IPS-18a (cell line): ENCODE measurements around the gene SNAPC1.

Experiments used
- H3K27ac ChIP-seq: one replicate; pipeline ENCODE4 v1.5.1; 2013; ENCODE audit warnings: low read length
- H3K27me3 ChIP-seq: one replicate; pipeline ENCODE4 v1.6.1; 2013; ENCODE audit warnings: mild to moderate bottlenecking, low read length; ENCODE audit not compliant: control insufficient read depth, insufficient read depth
- H3K36me3 ChIP-seq: one replicate; pipeline ENCODE4 v1.6.1; 2013; ENCODE audit warnings: low read depth, low read length; ENCODE audit not compliant: control insufficient read depth
- H3K4me1 ChIP-seq: one replicate; pipeline ENCODE4 v1.6.1; 2013; ENCODE audit warnings: low read depth, low read length; ENCODE audit not compliant: control insufficient read depth
- H3K4me3 ChIP-seq: one replicate; pipeline ENCODE4 v1.5.1; 2013; ENCODE audit warnings: low read length
- H3K9ac ChIP-seq: one replicate; pipeline ENCODE4 v1.6.1; 2013; ENCODE audit warnings: mild to moderate bottlenecking, low read length, moderate library complexity
- H3K9me3 ChIP-seq: one replicate; pipeline ENCODE4 v1.6.1; 2013; ENCODE audit warnings: low read depth, low read length; ENCODE audit not compliant: control insufficient read depth

Gene SNAPC1

DNA sequence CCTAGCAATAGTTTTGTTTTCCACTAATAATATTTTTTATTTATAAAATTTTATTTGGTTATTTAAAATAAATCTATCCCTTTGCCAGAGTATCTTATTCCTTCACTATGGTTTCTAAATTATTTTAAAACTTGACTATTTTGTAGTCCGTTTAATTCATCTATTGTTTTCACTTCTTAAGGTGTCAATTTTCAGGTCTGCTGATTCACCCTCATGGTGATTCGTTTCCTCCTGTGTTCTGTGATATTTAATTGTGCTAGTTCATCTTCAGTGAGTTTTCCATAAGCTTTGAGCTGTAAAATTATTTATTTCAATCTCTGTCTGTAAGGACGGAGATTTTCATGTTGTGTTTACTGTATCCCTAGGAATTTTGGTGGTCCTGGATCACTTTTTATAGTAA lies 70.6 kb downstream of the SNAPC1 start:
- H3K9ac ChIP-seq: no peak overlapping the region
- no peaks in the 10 kb centered on the region for H3K36me3 ChIP-seq
- H3K27ac ChIP-seq: no peak overlapping the region
- no peak overlapping the region for H3K4me3 ChIP-seq
- H3K27me3 ChIP-seq: no peaks in the 10 kb centered on the region
- no peaks in the 10 kb centered on the region for H3K9me3 ChIP-seq
- peaks cover 3% of the 10 kb centered on the region for H3K4me1 ChIP-seq

DNA sequence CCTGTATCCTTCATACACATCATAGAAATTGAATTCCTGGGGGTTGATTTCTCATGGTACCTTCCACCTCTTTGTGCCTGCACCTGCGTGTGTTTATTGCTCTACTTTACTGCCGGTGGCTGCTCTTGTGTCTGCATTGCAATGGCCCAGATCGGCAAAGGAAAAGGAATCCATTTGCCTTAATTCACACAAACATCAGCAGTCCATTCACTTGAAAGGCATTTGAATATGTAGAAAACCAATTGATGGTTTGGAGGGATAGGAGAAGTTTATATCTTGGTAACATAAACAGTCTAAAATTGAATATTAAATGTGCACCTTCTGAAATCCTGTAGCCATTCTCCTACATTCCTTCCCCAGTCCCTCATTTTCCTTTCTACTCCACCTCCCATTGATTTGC lies 74.0 kb downstream of the SNAPC1 start:
- Histone ChIP-seq H3K9me3 (no peaks in the 10 kb centered on the region), H3K27ac (no peak overlapping the region), H3K4me1 (peaks cover 3% of the 10 kb centered on the region), H3K27me3 (no peaks in the 10 kb centered on the region), H3K4me3 (no peak overlapping the region), H3K9ac (no peak overlapping the region), H3K36me3 (no peaks in the 10 kb centered on the region)

DNA sequence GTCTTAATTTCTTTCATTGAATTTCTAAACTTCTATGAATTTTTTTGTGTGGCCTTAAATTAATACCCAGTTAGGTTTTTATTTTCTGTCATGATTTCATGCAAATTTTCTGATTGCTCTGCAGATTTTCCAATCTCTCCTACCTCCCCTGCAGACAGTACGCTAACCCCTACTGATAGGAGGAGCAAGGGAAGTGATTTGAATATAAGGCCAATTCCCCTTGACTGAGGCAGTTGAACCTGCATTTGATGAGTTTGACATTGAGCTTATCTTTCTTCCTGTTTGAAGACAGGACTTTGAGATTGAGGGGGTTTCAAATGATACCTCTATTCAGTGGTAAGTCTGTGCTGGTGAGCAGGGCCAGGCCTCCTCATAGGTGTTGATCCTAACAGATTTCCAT lies 74.6 kb downstream of the SNAPC1 start:
- Histone ChIP-seq H3K9ac (no peak overlapping the region), H3K36me3 (no peaks in the 10 kb centered on the region), H3K27ac (no peak overlapping the region), H3K27me3 (no peaks in the 10 kb centered on the region), H3K4me1 (peaks cover 3% of the 10 kb centered on the region), H3K9me3 (no peaks in the 10 kb centered on the region), H3K4me3 (no peak overlapping the region)

DNA sequence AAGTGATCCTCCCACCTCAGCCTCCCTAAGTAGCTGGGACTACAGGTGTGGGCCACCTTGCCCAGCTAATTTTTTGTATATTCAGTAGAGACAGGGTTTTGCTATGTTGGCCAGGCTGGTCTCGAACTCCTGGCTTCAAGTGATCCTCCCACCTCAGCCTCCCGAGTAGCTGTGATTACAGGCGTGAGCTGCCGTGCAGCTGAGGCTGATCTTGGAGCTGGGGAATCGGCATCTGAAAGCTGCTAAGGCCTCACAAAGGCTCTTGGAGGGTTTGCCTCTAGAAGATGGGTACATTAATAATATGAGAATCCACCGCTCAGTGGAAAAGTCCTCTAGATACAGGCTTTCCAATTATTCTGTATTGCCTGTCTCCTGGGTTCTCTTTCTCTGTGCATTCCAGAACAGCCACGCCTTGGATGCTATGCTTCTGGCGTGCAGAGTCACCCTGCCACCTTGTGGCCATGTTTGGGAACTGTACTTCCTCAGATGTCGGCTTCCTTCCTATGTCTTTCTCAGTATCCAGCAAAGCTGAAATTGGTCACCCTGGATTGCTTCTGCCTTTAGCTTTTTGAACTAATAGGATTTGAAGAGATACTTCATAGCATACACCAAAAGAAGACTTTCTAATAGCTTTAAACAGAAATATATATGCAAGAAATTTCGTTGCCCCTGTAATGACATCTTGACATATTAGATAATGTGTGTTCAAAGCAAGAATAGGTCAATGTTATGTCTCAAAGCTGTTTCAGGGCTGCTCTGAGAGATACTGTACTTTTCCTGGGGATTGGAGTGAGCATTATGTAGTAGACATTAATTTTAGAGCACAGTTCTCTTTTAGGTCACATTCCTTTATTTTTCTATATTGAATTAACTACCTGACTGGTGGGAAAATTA lies 75.4 kb downstream of the SNAPC1 start:
- no peaks in the 10 kb centered on the region for H3K9me3 ChIP-seq
- no peak overlapping the region for H3K9ac ChIP-seq
- no peaks in the 10 kb centered on the region for H3K27me3 ChIP-seq
- no peak overlapping the region for H3K27ac ChIP-seq
- peaks cover 3% of the 10 kb centered on the region for H3K4me1 ChIP-seq
- H3K4me3 ChIP-seq: no peak overlapping the region
- no peaks in the 10 kb centered on the region for H3K36me3 ChIP-seq

DNA sequence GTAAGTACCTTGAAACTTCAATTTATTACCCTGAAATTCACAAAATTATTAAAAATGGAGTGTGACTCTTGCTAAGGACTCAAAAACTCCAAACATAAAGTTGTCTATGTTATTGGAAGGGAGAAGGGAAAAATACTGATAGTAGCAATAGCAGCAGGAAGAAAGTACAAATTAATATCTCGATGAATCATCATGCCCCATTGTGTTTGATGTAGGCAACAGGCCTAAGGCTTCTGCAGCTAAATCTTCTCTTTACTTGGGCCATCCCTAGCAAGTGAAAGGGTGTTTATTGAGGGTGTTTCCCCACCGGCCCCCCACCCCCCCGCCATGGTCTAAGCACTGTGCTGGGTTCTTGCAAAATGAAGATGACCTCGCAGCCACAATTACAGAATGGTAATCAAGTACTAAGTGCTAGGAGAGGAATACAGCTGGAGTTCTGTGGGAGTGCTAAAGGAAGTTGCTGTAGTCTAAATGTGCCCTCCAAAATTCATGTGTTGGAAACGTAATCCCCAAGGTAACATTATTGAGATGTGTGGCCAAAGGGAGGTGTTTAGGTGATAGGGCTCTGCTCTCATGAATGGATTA lies 76.5 kb downstream of the SNAPC1 start:
- Histone ChIP-seq H3K9me3 (no peaks in the 10 kb centered on the region), H3K4me1 (peaks cover 3% of the 10 kb centered on the region), H3K27me3 (no peaks in the 10 kb centered on the region), H3K36me3 (no peaks in the 10 kb centered on the region), H3K27ac (no peak overlapping the region), H3K9ac (no peak overlapping the region), H3K4me3 (no peak overlapping the region)

DNA sequence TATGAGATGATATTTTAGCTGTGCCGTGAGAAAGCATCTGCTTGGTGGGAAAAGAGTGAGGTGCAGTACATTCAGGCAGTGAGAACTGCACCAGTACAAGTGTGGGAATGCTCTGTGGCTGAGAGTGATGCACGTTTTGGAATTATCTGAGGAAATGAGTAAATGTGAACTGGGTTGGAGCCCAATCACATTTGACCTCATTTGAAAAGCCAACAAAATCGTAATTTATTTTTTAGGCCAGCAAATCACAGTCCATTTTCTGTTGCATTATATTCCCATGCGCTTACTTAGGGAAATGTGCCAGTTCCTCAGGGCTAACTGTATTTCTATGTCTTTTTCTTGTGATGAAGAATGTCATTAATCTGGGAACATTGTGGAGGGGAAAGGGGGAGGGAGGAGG lies 77.3 kb downstream of the SNAPC1 start:
- H3K27ac ChIP-seq: no peak overlapping the region
- no peaks in the 10 kb centered on the region for H3K36me3 ChIP-seq
- no peak overlapping the region for H3K9ac ChIP-seq
- no peaks in the 10 kb centered on the region for H3K9me3 ChIP-seq
- no peak overlapping the region for H3K4me3 ChIP-seq
- H3K27me3 ChIP-seq: no peaks in the 10 kb centered on the region
- H3K4me1 ChIP-seq: peaks cover 3% of the 10 kb centered on the region

DNA sequence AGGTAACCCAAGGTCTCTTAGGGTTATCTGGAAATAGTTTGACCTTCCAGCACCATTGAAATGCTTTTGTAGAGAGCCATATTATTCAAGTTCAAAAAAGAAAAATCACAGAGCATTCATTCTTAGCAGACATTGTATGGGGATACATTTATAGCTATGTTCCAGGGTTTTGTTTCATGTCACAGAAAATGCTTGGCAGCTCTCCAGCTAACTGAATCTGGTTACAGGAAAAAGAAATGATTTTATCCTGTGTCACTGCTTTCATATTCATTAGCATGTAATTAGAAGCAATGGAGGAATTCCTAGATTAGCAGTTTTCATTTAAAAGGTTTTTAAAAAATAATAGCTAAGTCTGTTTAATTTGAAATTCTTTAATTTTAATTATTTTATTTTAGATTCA lies 78.9 kb downstream of the SNAPC1 start:
- Histone ChIP-seq H3K27me3 (no peaks in the 10 kb centered on the region), H3K4me3 (no peak overlapping the region), H3K4me1 (no peaks in the 10 kb centered on the region), H3K9me3 (no peaks in the 10 kb centered on the region), H3K27ac (no peak overlapping the region), H3K9ac (no peak overlapping the region), H3K36me3 (no peaks in the 10 kb centered on the region)
